Activated CD8-positive, alpha-beta T cell treated with anti-CD3 and anti-CD28 coated beads for 36 hours (primary cell): ENCODE results near the gene HAUS7. TPM values are rescaled to one million over a fixed set of nuclear protein-coding genes. Genes with fewer than 3 reads are reported as not detected.

Source experiments
- ATAC-seq: fragments of 200-7000 bp; cut with Tn5 transposase; one replicate; pipeline ENCODE4 v1.10.0; 2021; ENCODE audit warnings: mild to moderate bottlenecking, moderate library complexity
- CTCF ChIA-PET: fragments of 350-600 bp; sonication (Branson Sonifier 250); formaldehyde crosslinking; loops from one replicate; lab custom pipeline; 2021; ENCODE audit warnings: antibody characterized with exemption; lab: Charles Lee
- POLR2A ChIA-PET: fragments of 350-600 bp; sonication (Branson Sonifier 250); formaldehyde crosslinking; loops from one replicate; lab custom pipeline; 2021; ENCODE audit warnings: antibody characterized with exemption; lab: Charles Lee
- DNase-seq: peaks from one replicate; pipeline ENCODE4 v3.0.0-alpha.2; 2020
- H3K27ac Mint-ChIP-seq: one replicate; pipeline ENCODE4 v1.8.0; 2021; ENCODE audit warnings: mild to moderate bottlenecking, mixed read lengths
- H3K27me3 Mint-ChIP-seq: one replicate; pipeline ENCODE4 v1.8.0; 2021; ENCODE audit warnings: mixed read lengths
- H3K36me3 Mint-ChIP-seq: one replicate; pipeline ENCODE4 v1.8.0; 2021; ENCODE audit warnings: low read depth, mixed read lengths
- H3K4me1 Mint-ChIP-seq: one replicate; pipeline ENCODE4 v1.8.0; 2021; ENCODE audit warnings: low read depth, mixed read lengths
- H3K4me3 Mint-ChIP-seq: one replicate; pipeline ENCODE4 v1.8.0; 2021; ENCODE audit warnings: mild to moderate bottlenecking, moderate library complexity, mixed read lengths
- H3K9me3 Mint-ChIP-seq: one replicate; pipeline ENCODE4 v1.8.0; 2021; ENCODE audit warnings: mixed read lengths
- intact Hi-C: fragments of 100-400 bp; cut with micrococcal nuclease; formaldehyde crosslinking; loops from one replicate; pipeline ENCODE4 v1.10.0; 2022
- total RNA-seq, 2 experiments: library from RNA; stranded (reverse); gene quantifications; one replicate each; pipeline ENCODE4 v1.2.3, GENCODE V29; 2021
- TF ChIP-seq, protein P1 (sequence below): fragments of 200-600 bp; IDR thresholded peaks from one replicate; pipeline ENCODE4 v1.8.0; 2022; ENCODE audit warnings: antibody characterized with exemption, mild to moderate bottlenecking

HAUS7 gene
- total RNA-seq, 2 experiments from 2014 or later: 47.2 to 58.8 TPM

- TF ChIP-seq, protein P1, sequence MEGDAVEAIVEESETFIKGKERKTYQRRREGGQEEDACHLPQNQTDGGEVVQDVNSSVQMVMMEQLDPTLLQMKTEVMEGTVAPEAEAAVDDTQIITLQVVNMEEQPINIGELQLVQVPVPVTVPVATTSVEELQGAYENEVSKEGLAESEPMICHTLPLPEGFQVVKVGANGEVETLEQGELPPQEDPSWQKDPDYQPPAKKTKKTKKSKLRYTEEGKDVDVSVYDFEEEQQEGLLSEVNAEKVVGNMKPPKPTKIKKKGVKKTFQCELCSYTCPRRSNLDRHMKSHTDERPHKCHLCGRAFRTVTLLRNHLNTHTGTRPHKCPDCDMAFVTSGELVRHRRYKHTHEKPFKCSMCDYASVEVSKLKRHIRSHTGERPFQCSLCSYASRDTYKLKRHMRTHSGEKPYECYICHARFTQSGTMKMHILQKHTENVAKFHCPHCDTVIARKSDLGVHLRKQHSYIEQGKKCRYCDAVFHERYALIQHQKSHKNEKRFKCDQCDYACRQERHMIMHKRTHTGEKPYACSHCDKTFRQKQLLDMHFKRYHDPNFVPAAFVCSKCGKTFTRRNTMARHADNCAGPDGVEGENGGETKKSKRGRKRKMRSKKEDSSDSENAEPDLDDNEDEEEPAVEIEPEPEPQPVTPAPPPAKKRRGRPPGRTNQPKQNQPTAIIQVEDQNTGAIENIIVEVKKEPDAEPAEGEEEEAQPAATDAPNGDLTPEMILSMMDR: peak; percentile 72
- Mint-ChIP-seq H3K4me3 (no peak overlapping the region), H3K9me3 (no peaks in the 10 kb centered on the region), H3K27ac (no peak overlapping the region), H3K27me3 (no peaks in the 10 kb centered on the region), H3K4me1 (no peaks in the 10 kb centered on the region), H3K36me3 (no peaks in the 10 kb centered on the region)
- CTCF ChIA-PET: no interaction called here
- ATAC-seq (peak; percentile 80), DNase-seq (peak; percentile 64)
- POLR2A ChIA-PET: no interaction called here
- intact Hi-C loops: no loop called here
These were observed 69.9 kb downstream of the HAUS7 start for GRCh38 chrX:153400146-153401132.

DNA sequence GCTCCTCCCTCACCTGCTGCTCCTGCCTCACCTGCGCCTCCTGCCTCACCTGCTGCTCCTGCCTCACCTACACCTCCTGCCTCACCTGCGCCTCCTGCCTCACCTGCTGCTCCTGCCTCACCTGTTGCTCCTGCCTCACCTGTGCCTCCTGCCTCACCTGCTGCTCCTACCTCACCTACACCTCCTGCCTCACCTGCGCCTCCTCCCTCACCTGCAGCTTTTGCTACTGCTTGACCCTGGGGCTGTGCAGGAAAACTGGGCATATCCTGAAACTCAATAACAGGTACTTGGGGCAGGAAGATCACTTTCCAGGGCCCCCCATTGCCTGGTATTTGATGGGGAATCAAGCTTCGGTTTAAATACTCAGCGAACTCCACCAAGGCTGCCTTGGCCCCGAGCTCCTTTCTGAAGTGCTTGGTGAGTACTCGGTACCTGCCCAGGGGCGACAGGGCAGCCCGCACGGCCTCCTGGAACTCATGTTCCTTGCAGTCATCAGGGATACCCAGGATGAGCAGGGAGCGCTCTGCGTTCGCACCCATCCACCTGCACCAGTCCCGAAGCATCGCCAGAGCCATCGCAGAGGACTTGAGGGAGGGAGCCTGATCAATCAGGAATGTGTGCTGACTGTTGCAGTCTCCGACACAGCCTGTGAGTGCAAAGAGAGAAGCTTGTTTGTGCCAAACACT is 72.0 kb downstream of the HAUS7 start:
- H3K9me3 Mint-ChIP-seq: no peaks in the 10 kb centered on the region
- no peaks in the 10 kb centered on the region for H3K36me3 Mint-ChIP-seq
- ATAC-seq: no peak
- DNase-seq: no peak
- ChIA-PET POLR2A (no interaction called here), CTCF (interaction anchor here (0.6 kb wide), 1 partner anchor 12 kb away, joined by 3 read pairs; no protein-coding TSS in a partner anchor)
- no peaks in the 10 kb centered on the region for H3K4me1 Mint-ChIP-seq
- intact Hi-C loops: no loop called here
- TF ChIP-seq, protein P1: no peak
- no peaks in the 10 kb centered on the region for H3K27me3 Mint-ChIP-seq
- no peak overlapping the region for H3K4me3 Mint-ChIP-seq
- H3K27ac Mint-ChIP-seq: no peak overlapping the region

Other genes with a start within 250 kb of the HAUS7 start
- gene PNMA6F, start 148.8 kb downstream of the HAUS7 start, total RNA-seq: not detected
- 10 to 100 TPM; 14.2 to 14.7 TPM for gene ZNF275, start 136.4 kb downstream of the HAUS7 start, total RNA-seq
- not detected for gene PNMA6E, start 69.2 kb downstream of the HAUS7 start, total RNA-seq
- gene ZFP92, start 59.1 kb downstream of the HAUS7 start, total RNA-seq: 1 to 10 TPM; 1.2 to 1.3 TPM
- gene TREX2, start 24.5 kb downstream of the HAUS7 start, total RNA-seq: 1 to 10 TPM in 1 of 2 experiments, under 1 TPM in 1; 0.78 to 1.4 TPM
- gene BGN, start 24.4 kb upstream of the HAUS7 start, total RNA-seq: not detected
- gene ATP2B3, start 47.1 kb upstream of the HAUS7 start, total RNA-seq: not detected
- gene CCNQ, start 128.6 kb upstream of the HAUS7 start, total RNA-seq: 10 to 100 TPM; 18.5 to 21.3 TPM
- gene DUSP9, start 176.6 kb upstream of the HAUS7 start, total RNA-seq: under 1 TPM in 1 of 2 experiments, not detected in 1; 0.14 TPM
- 1 to 10 TPM in 1 of 2 experiments, under 1 TPM in 1; 0.70 to 1.1 TPM for gene PNCK, start 203.2 kb upstream of the HAUS7 start, total RNA-seq
- gene SLC6A8, start 217.3 kb upstream of the HAUS7 start, total RNA-seq: 1 to 10 TPM; 2.5 to 2.7 TPM